Glomerular visceral epithelial cell (primary cell): ENCODE results near the gene EMC9.

ENCODE experiments used
- DNase-seq: peaks from one replicate; pipeline ENCODE4 v3.0.0-alpha.2; 2016; ENCODE audit errors: extremely low spot score

EMC9 gene

DNA sequence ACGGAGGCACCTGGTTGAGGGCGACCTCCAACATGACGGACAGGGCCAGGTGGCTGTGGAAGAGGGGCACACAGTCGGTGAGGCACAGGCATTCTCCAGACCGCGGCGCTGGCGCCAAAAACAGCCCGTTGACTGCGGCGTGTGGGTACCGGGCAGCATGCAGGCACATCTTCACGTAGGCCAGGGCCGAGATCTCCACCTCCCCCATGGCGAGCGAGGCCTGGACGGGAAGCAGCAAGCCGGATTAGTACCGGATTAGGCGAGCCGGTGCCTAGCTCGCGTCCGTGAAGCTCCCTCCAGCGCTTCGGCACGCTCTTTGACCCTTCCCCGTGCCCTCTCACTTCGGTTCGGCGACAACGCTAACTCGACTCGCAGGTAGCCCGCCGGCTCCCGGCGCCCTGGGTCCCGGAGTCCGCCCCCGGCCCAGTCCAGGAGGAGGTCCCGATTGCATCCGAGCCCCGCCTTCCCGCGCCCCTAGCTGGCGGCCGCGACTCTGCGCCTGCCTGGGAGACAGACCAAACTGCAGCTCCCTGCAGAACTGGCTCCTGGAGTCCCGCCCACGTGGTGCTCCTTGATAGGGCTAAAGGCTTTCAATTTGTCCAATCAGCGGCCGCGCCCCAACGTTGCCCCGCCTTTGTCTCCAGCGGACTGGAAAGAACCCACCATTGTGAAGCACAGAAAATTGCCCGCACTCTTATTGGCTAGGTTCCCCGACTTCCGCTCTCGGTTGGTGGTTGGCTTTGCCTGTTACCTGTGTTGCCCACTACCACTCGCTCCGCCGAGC, at the start of gene EMC9:
EMC9 (minus strand) TSS at position 495 of the 784 bp plus-strand sequence; CDS start at position 208, 287 bp downstream.
- peak; percentile 100 for DNase-seq

DNA sequence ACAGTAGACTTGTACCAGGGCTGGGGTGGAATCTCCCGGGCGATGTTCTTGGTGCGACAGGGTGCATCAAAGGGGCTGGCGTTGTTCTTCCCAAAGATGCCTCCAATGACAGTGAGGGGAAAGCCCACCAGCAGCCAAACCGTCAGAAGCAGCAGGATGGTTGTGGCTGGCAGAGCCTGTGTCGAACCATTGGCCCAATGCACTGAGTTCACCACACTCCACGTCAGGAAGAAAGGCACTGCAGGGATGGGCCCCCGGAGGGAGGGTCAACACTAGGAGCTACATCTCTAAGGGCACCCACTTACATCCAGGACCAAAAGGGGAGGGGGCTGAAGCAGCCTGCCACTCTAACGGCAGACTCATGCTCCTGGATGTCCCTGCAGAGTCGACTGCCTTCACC, 49.0 kb upstream of the EMC9 start:
- no peak for DNase-seq

DNA sequence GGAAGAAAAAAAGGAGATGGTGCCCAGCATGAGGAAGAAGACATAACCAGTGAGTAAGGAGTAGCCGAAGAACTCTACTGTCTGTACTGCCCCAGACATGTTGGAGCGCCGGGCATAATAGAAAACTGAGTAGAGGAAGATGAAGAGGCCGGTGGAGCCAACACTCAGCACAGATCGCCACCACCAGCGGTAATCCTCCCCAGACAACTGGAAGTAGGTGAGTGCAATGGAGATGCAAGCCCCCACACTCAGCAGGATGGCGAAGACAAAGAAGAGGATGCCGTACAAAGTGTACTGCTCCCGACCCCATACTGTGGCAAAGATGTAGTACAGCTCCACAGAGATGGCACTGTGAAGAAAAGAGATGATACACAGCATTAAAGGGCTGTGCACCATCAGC, 48.1 kb upstream of the EMC9 start:
- DNase-seq: no peak

DNA sequence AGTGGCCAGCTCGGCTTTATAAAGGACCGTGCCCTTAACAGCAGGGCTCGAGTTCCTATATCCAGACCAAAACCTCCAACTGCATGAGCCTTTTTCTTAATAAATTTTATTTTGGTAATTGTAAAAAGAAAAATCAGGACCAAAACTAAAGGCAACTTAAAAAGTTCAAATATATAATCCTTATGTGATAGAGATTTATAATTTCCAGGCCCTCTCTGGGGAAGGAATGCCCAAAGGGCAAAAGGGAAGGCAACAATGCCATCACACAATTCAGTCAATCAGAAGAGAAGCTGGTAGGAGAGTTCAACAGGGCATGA, 47.6 kb upstream of the EMC9 start:
- no peak for DNase-seq

DNA sequence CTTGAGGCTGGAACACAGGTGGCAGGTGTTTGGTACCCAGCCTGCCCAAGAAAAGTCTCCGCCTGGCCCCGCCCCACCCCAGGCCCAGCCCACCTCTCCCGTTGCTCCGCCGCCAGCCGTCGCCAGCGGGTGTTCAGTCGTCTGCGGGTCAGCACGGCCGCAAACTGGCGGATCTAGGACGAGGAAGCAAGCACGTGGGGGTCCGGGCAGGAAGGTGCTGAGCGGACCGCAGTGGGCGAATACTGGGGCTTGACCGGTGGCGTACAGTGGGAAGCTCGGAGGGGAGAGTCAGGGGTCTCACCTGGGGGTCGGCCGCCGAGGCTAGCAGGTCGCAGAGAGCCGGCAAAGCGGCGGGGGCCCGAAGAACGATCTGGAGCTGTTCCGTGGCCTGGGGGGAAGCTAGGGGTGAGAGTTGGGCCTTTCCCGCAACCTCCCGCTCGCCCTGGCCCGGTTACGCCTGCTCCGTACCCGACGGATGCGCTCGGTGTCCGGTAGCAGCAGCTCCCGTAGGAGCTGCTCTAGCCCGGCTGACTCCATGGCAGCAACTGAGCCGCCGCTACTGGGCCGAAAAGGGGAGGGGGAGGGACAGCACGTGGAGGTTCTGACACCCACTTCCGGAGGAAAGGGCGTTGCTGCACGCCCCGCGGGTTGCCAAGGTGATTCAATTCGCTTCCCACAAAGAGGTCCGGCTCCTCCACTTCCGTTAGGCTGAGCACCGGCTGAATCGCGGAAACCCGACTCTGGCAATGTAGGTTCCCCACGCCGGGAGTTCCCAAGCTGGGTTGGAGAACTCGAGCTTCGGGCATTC, 47.1 kb upstream of the EMC9 start, which contains the start of gene IPO4:
IPO4 (minus strand) TSS at position 566 of the 808 bp plus-strand sequence; CDS start at position 537, 29 bp downstream.
- peak; percentile 98 for DNase-seq

DNA sequence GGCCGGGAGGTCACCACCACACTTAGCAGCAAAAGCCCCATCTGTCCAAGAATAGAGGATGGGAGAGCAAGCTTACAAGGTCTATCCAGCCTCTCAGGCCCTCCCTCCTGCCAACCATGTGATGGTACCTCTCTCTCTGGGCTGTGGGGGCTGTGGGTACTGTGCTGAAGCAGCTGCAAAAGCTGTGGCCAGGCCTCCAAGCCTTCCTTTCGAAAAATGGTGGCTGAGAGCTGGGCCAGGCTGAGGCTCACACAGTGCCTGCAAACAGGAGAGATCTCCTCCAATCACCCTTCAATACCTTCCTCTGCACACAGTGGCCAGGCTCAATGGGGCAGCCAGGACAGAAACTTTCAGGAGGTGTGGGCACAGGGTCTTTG, 46.1 kb upstream of the EMC9 start:
- no peak for DNase-seq

DNA sequence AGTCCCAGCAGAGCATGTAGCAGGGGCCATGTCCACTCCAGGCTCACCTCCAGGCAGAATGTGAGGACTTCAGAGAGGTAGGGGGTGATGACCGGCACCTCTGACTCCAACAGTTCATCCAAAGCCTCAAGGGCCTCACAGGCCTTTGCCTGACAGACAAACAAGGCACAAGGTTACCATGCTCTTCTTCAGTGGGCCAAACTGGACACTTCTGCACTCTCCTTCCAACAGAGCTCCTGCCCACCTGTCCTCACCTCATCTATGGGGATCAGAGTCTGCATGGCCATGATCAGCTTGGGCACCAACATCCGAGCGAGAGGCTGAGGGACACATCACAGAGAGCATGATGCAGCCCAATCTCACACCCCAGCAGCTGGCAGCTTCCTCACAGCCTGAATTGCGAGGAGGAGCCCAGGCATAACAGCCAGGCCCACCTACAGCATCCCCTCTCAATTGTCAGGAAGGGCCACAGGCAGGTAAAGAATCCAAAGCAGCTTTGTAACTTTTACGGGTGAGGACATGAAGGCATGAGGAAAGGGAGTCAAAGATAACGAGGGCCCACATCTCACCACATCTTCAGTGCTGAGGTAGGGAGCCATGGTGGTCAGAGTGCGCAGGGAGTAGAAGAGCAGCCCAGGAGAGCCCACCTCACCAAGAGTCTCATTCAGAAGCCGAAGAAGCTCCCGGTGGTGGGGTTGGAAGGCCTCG, 45.6 kb upstream of the EMC9 start:
- DNase-seq: no peak

GRCh38 chr14:24185741-24186140, 44.4 kb upstream of the EMC9 start:
- DNase-seq: no peak

- no peak for DNase-seq
These were observed 43.6 kb upstream of the EMC9 start for GRCh38 chr14:24185026-24185425.

GRCh38 chr14:24184104-24184970, 42.9 kb upstream of the EMC9 start:
- DNase-seq: no peak

DNA sequence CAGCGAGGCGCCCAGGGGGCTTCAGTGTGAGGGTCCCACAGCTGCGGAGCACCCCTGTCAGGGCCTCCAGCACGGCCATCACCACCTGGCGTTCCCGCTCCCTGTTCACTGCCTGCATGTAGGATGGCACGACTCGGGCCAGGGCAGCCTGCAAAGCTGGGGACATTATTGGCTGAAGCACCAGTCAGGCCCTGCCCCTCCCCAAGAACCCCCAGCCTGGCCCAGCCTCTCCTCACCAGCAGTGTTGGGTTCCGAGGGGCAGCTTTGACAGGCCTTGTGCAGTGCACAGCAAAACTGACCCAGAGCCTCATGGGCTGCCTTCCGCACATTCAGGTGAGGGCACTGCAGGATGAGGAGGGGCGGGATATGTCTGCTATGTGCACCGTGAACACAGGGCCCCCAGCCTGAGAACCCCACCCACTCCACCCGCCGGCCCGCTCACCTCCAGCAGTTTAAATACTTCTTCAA, 41.7 kb upstream of the EMC9 start:
- DNase-seq: no peak

GRCh38 chr14:24182110-24182882, 40.9 kb upstream of the EMC9 start:
- no peak for DNase-seq

DNA sequence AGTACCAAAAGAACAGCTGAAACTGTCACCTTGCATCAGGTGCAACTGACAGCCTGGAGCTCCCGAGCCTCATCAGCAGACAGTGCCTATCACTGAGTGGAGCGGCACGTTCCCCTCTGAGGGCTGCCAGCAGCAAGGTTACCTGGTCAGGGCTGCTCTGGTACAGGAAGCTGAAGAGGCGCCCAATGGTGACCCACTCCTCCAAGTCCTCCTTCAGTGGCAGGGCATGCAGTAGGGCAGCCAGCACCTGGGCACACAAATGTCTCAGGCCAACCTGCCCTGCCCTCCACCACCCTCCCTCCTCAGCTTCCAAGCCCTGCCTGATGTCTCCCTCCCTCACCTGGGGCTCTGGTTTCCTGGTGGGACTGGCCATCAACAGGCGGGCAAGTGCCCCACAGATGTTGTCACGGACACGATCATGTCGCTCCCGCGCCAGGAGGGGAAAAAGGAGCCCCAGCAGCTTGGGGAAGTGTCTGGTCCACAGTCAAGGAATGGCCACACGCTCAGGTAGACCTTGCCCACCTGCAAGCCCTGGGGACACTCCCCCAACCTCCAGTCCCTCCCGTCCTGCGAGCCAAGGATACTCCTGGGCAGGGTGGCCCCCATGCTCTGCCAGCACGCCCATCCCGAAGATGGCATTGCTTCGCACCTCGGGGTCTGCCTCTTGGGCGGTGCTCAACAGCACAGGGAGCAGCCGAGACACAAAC, 40.1 kb upstream of the EMC9 start:
- DNase-seq: no peak

GRCh38 chr14:24179961-24180796, 38.8 kb upstream of the EMC9 start:
- peak; percentile 90 for DNase-seq

- DNase-seq: no peak
These were observed 38.0 kb upstream of the EMC9 start for GRCh38 chr14:24179294-24179960.

DNA sequence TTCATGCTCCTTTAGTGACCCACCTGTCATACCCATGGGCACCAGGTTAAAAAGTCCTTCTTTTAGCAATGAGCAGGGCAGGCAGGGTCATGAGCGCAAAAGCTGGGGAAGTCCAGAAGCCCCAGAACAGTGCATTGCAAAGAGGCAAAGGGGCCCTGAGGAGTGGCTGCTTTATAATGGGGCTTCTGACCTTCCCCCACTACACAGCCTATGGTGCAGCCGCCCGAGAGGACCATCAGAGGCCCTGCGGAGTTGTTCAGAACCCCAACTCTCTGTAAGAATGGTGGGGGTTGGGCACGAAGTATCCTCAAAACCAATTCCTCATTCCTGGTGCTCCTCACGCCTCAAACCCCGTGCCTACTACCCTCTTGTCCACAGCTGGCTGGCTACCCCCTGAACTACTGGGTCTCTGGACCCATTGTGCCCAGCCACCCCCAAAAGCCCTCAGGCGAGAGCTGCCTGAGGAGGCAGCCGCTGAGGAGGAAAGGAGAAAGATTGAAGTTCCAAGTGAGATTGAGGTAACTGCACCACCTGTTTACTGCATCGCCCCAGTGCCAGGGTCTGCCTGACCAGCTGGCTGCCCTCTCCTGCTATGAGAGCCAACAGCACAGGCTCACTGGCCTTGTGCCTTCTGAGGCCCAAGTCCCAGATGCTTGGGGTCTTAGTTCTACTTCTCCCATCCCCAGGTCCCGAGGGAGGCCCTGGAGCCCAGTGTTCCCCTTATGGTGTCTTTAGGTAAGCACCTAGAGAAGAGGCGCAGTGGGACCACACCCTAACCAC, 37.2 kb upstream of the EMC9 start:
- no peak for DNase-seq

- DNase-seq: no peak
These were observed 36.5 kb upstream of the EMC9 start for GRCh38 chr14:24177891-24178290.
